K562 treated with DMSO at 1 percent for 48 hours (cell line): ENCODE measurements around the gene FNTB. TPM values are rescaled to one million over a fixed set of nuclear protein-coding genes. Genes with fewer than 3 reads are reported as not detected.

Source experiments
- total RNA-seq: library from RNA; unstranded; fragments of 300-600 nt; gene quantifications from 2 replicates; pipeline ENCODE4 v1.2.3, GENCODE V29; 2022; ENCODE audit warnings: low replicate concordance; ENCODE audit errors: extremely low read depth

Gene FNTB, protein sequence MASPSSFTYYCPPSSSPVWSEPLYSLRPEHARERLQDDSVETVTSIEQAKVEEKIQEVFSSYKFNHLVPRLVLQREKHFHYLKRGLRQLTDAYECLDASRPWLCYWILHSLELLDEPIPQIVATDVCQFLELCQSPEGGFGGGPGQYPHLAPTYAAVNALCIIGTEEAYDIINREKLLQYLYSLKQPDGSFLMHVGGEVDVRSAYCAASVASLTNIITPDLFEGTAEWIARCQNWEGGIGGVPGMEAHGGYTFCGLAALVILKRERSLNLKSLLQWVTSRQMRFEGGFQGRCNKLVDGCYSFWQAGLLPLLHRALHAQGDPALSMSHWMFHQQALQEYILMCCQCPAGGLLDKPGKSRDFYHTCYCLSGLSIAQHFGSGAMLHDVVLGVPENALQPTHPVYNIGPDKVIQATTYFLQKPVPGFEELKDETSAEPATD
- total RNA-seq: not detected in 2 replicates

DNA sequence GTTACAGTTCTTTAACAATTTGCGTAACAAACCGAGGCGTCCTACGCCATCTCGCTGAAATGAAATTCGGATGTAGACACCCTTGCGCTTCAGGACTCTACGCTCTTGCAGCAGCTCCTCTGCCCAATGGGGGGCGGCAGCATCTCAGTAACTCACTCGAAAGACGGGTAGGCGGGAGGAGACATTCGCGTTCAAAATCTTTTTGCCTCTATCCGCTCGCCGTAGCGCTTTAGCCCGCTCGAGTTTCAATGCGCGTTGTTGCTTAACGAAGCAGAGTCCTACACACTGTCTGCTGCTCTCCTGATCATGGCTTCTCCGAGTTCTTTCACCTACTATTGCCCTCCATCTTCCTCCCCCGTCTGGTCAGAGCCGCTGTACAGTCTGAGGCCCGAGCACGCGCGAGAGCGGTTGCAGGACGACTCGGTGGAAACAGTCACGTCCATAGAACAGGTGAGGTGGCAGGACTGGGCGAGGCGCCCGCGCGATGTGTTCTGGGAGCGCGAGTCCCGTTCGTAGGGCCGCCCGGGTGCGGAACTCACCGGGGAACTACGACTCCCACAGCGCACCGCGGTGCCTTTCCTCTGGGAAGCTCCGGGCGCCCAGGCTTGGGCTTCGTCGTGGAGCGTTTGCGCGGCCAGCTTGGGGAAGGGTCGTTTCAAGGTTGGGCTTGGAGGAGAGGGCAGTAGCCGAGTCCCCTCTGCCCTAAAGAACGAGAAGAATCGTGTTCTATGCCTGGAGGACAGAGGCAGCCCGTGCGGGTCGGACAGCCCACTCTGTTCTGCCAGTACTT is at the start of gene FNTB:
FNTB (plus strand) TSS at position 248 of the 790 bp plus-strand sequence; CDS start at position 307, 59 bp downstream.

GRCh38 chr14:64942531-64943111 is 44.1 kb upstream of the FNTB start, which contains the start of gene GPX2:
Gene GPX2 (minus strand): TSS chr14:64942745. CDS start chr14:64942726, 19 bp downstream.

GRCh38 chr14:64971943-64972791 is 14.5 kb upstream of the FNTB start, which contains the start of gene RAB15:
Gene RAB15 (minus strand): TSS chr14:64972336. CDS start chr14:64972076, 260 bp downstream.

GRCh38 chr14:65102441-65103149 is 115.9 kb downstream of the FNTB start, which contains the start of gene MAX:
Gene MAX (minus strand): TSS chr14:65102517. CDS start chr14:65102339, 178 bp downstream.

Other genes with a start within 250 kb of the FNTB start
- not detected in 2 replicates for gene SPTB, start 107.0 kb upstream of the FNTB start, total RNA-seq
- gene CHURC1, start 72.4 kb upstream of the FNTB start, total RNA-seq: not detected in 2 replicates
- not detected in 2 replicates for gene GPX2, start 44.1 kb upstream of the FNTB start, total RNA-seq
- gene RAB15, start 14.6 kb upstream of the FNTB start, total RNA-seq: not detected in 2 replicates
- not detected in 2 replicates for gene MAX, start 115.6 kb downstream of the FNTB start, total RNA-seq